Skin of body (tissue), 2 donors: ENCODE measurements around the gene TMC7. TPM values are rescaled to one million over a fixed set of nuclear protein-coding genes. Genes with fewer than 3 reads are reported as not detected.

Experiments
- DNase-seq: peaks from one replicate; lab custom pipeline; 2025; lab: John Stamatoyannopoulos, UW
- total RNA-seq: library from RNA; depleted of rRNA; stranded (reverse); fragments of >200 nt; gene quantifications from one replicate; pipeline ENCODE4 v1.2.3, GENCODE V29; 2014

Gene TMC7
- total RNA-seq, 1 donor from 2014 or later: 1.2 TPM

- DNase-seq: no peak
Observed at GRCh38 chr16:19088341-19088916, 104.7 kb downstream of the TMC7 start.

GRCh38 chr16:19089410-19089955 lies 105.7 kb downstream of the TMC7 start:
- no peak for DNase-seq

GRCh38 chr16:19090916-19091315 lies 107.2 kb downstream of the TMC7 start:
- DNase-seq: no peak

GRCh38 chr16:19092653-19093410 lies 109.1 kb downstream of the TMC7 start:
- no peak for DNase-seq

- DNase-seq: no peak
Observed at GRCh38 chr16:19093631-19094541, 110.2 kb downstream of the TMC7 start.

- DNase-seq: no peak
Observed at GRCh38 chr16:19094542-19095365, 111.0 kb downstream of the TMC7 start.

- DNase-seq: no peak
Observed at GRCh38 chr16:19095654-19096053, 111.9 kb downstream of the TMC7 start.

GRCh38 chr16:19098173-19098572 lies 114.4 kb downstream of the TMC7 start:
- DNase-seq: no peak

GRCh38 chr16:19102187-19102872 lies 118.6 kb downstream of the TMC7 start:
- DNase-seq: no peak

GRCh38 chr16:19104607-19105006 lies 120.9 kb downstream of the TMC7 start:
- no peak for DNase-seq

- no peak for DNase-seq
Observed at GRCh38 chr16:19105131-19105530, 121.4 kb downstream of the TMC7 start.

- DNase-seq: no peak
Observed at GRCh38 chr16:19105891-19106624, 122.3 kb downstream of the TMC7 start.

- DNase-seq: no peak
Observed at GRCh38 chr16:19106625-19107020, 122.9 kb downstream of the TMC7 start.

- DNase-seq: no peak
Observed at GRCh38 chr16:19108409-19109287, 124.9 kb downstream of the TMC7 start.

GRCh38 chr16:19109288-19109664 lies 125.5 kb downstream of the TMC7 start:
- no peak for DNase-seq

GRCh38 chr16:19110537-19111360 lies 127.0 kb downstream of the TMC7 start:
- no peak for DNase-seq

- no peak for DNase-seq
Observed at GRCh38 chr16:19112099-19112407, 128.3 kb downstream of the TMC7 start.
